ENCODE results near the gene CTBP2. TPM values are rescaled to one million over a fixed set of nuclear protein-coding genes. Genes with fewer than 3 reads are reported as not detected.

The CTBP2 gene
- total RNA-seq, 1 experiment from 2014 or later, result 212 TPM

DNA sequence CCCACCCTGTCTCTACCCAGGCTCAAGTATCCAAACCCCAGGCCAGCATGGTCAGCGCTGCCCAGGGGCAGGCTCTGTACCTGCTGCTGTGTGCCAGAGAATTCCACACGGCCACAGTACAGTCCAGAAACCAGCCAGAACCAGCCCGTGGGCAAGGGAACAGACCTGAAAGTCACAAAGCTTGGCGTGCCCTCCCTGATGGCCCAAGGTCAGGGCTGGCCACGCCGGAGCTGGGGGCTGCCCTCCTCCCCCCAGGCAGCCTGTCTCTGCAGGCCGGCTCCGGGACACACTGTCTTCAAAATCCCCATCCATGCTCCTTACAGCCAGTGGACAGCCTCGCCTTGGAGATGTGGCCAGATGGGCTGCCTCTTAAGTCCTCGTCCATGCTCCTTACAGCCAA is 78.4 kb downstream of the CTBP2 start:
- TF ChIP-seq, protein P1, sequence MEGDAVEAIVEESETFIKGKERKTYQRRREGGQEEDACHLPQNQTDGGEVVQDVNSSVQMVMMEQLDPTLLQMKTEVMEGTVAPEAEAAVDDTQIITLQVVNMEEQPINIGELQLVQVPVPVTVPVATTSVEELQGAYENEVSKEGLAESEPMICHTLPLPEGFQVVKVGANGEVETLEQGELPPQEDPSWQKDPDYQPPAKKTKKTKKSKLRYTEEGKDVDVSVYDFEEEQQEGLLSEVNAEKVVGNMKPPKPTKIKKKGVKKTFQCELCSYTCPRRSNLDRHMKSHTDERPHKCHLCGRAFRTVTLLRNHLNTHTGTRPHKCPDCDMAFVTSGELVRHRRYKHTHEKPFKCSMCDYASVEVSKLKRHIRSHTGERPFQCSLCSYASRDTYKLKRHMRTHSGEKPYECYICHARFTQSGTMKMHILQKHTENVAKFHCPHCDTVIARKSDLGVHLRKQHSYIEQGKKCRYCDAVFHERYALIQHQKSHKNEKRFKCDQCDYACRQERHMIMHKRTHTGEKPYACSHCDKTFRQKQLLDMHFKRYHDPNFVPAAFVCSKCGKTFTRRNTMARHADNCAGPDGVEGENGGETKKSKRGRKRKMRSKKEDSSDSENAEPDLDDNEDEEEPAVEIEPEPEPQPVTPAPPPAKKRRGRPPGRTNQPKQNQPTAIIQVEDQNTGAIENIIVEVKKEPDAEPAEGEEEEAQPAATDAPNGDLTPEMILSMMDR (conservative IDR thresholded peaks at IDR 0.05), result no peak
- Histone ChIP-seq H2BK120ac (ENCODE audit: low read depth, low read length, poor library complexity, severe bottlenecking) (no peak overlapping the region), H3T11ph (ENCODE audit: low read length) (no peak overlapping the region), H3K4me2 (ENCODE audit: insufficient read depth, insufficient read length, low read length) (no peak overlapping the region), H2BK5ac (ENCODE audit: insufficient read length, low read length) (no peak overlapping the region), H3K9ac (ENCODE audit: extremely low read depth, insufficient read length, low read length) (no peak overlapping the region), H3K79me1 (ENCODE audit: insufficient read depth, low read depth, low read length, poor library complexity, severe bottlenecking) (peaks cover 6% of the 10 kb centered on the region), H2BK12ac (ENCODE audit: insufficient read length, low read depth, low read length) (no peak overlapping the region), H3K4ac (ENCODE audit: low read depth, low read length) (no peak overlapping the region), H2AFZ (ENCODE audit: low read length) (no peak overlapping the region), H3K27me3 (ENCODE audit: insufficient read depth, low read length) (no peaks in the 10 kb centered on the region), H3K79me2 (ENCODE audit: insufficient read depth, low read length) (peaks cover 70% of the 10 kb centered on the region), H3K4me1 (ENCODE audit: insufficient read depth, low read length) (peaks cover 4% of the 10 kb centered on the region), H3K14ac (ENCODE audit: insufficient read depth, low read length) (no peak overlapping the region), H3K18ac (ENCODE audit: insufficient read length, low read depth, low read length) (no peak overlapping the region), H2AK5ac (ENCODE audit: insufficient read length, low read length) (no peak overlapping the region), H4K8ac (replicated peaks; ENCODE audit: insufficient read length, low read depth, low read length) (no peak overlapping the region), H2BK20ac (ENCODE audit: low read depth, low read length, poor library complexity, severe bottlenecking) (no peak overlapping the region), H3K56ac (ENCODE audit: insufficient read length, low read depth, low read length) (no peak overlapping the region), H3K9me3 (ENCODE audit: control insufficient read depth, low read depth, low read length) (no peaks in the 10 kb centered on the region), H2BK15ac (ENCODE audit: low read depth, low read length) (no peak overlapping the region), H3K27ac (ENCODE audit: insufficient read length, low read depth, low read length) (no peak overlapping the region), H4K5ac (ENCODE audit: insufficient read length, low read depth, low read length) (no peak overlapping the region), H4K91ac (ENCODE audit: insufficient read length, low read depth, low read length) (no peak overlapping the region), H3K23ac (ENCODE audit: insufficient read length, low read depth, low read length) (no peak overlapping the region), H4K20me1 (ENCODE audit: control insufficient read depth, insufficient read depth, insufficient read length) (peaks cover 2% of the 10 kb centered on the region), H3K23me2 (ENCODE audit: insufficient read length, low read depth, low read length, poor library complexity, severe bottlenecking) (no peaks in the 10 kb centered on the region)
- Mint-ChIP-seq H3K4me3 (no peak overlapping the region), H3K27me3 (ENCODE audit: low read depth) (no peaks in the 10 kb centered on the region), H3K27ac (peak overlapping the region in 1 of 3 experiments; percentile 31; a peak in 1 of 7 replicates), H3K36me3 (ENCODE audit: insufficient read depth in 1 of 3, low read depth in 3 of 3) (peaks cover 36 to 71% (median 61%) of the 10 kb centered on the region in 3 experiments), H3K4me1 (peaks cover 45 to 62% of the 10 kb centered on the region in 2 experiments), H3K9me3 (no peaks in the 10 kb centered on the region)
- DNase-seq, result no peak
- no CpG with 5 or more reads among the region's 10 CpGs for WGBS (ENCODE audit: extremely low coverage, insufficient read length, low lambda C conversion rate)
